Fibroblast of lung (primary cell): ENCODE results near the gene CDC26.

Experiments used
- EZH2 ChIP-seq: IDR thresholded peaks from 2 replicates; pipeline ENCODE4 v1.5.1; 2012; ENCODE audit warnings: low read length, control low read depth, mild to moderate bottlenecking; ENCODE audit errors: missing control alignments
- TF ChIP-seq, protein P1 (sequence below), 2 donors: IDR thresholded peaks in 1 of 2; conservative IDR thresholded peaks in 1 of 2; 1 replicate in 1 of 2; 2 replicates in 1 of 2; pipeline ENCODE4 v1.5.1; 2011 to 2012; ENCODE audit warnings: low read length in 2 of 2, control low read depth in 1 of 2, inconsistent platforms in 1 of 2, low read depth in 1 of 2, mild to moderate bottlenecking in 1 of 2

DNA sequence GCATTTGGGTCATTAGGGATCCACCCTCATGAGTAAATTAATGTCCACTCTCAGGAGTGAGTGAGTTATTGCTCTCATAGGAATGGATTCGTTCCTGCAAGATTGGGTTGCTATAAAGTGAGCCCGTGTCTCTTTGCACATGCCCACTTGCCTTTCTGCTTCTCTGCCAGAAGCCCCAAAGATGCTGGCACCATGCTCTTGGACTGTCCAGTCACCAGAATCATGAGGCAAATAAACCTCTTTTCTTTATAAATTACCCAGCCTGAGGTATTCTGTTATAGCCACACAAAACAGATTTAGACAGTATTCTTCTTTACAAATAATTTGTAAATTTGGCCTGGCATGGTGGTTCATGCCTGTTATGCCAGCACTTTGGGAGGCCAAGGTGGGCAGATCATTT lies 24.6 kb downstream of the CDC26 start:
- TF ChIP-seq, protein P1, sequence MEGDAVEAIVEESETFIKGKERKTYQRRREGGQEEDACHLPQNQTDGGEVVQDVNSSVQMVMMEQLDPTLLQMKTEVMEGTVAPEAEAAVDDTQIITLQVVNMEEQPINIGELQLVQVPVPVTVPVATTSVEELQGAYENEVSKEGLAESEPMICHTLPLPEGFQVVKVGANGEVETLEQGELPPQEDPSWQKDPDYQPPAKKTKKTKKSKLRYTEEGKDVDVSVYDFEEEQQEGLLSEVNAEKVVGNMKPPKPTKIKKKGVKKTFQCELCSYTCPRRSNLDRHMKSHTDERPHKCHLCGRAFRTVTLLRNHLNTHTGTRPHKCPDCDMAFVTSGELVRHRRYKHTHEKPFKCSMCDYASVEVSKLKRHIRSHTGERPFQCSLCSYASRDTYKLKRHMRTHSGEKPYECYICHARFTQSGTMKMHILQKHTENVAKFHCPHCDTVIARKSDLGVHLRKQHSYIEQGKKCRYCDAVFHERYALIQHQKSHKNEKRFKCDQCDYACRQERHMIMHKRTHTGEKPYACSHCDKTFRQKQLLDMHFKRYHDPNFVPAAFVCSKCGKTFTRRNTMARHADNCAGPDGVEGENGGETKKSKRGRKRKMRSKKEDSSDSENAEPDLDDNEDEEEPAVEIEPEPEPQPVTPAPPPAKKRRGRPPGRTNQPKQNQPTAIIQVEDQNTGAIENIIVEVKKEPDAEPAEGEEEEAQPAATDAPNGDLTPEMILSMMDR (conservative IDR thresholded peaks at IDR 0.05 in 1 of 2, IDR thresholded peaks at IDR 0.05 in 1 of 2; ENCODE audit: low read depth in 1 of 2, low read length in 2 of 2), result no peak
- no peak for TF ChIP-seq EZH2
